GM19238 (cell line): ENCODE results near the gene SLC1A5.

Experiments used
- DNase-seq: peaks from one replicate; pipeline ENCODE4 v3.0.0; 2011; ENCODE audit warnings: low spot score; ENCODE audit not compliant: insufficient read length

Gene SLC1A5

GRCh38 chr19:46745030-46745429 lies 43.4 kb downstream of the SLC1A5 start:
- DNase-seq: no peak

GRCh38 chr19:46744005-46744691 lies 44.2 kb downstream of the SLC1A5 start:
- no peak for DNase-seq

GRCh38 chr19:46742926-46743480 lies 45.4 kb downstream of the SLC1A5 start:
- DNase-seq: no peak

- DNase-seq: no peak
Measured at GRCh38 chr19:46741447-46741846, 46.9 kb downstream of the SLC1A5 start.

GRCh38 chr19:46739290-46739771 lies 49.1 kb downstream of the SLC1A5 start:
- DNase-seq: no peak

- DNase-seq: no peak
Measured at GRCh38 chr19:46737761-46738171, 50.6 kb downstream of the SLC1A5 start.

GRCh38 chr19:46737298-46737654 lies 51.1 kb downstream of the SLC1A5 start:
- DNase-seq: no peak

GRCh38 chr19:46736531-46737297 lies 51.7 kb downstream of the SLC1A5 start:
- DNase-seq: no peak

- no peak for DNase-seq
Measured at GRCh38 chr19:46733690-46734292, 54.6 kb downstream of the SLC1A5 start.

- DNase-seq: no peak
Measured at GRCh38 chr19:46732966-46733689, 55.3 kb downstream of the SLC1A5 start.

- DNase-seq: no peak
Measured at GRCh38 chr19:46732172-46732938, 56.0 kb downstream of the SLC1A5 start.

GRCh38 chr19:46731584-46731983 lies 56.8 kb downstream of the SLC1A5 start:
- no peak for DNase-seq

- DNase-seq: no peak
Measured at GRCh38 chr19:46731007-46731501, 57.3 kb downstream of the SLC1A5 start.

- no peak for DNase-seq
Measured at GRCh38 chr19:46730595-46730994, 57.8 kb downstream of the SLC1A5 start.

- no peak for DNase-seq
Measured at GRCh38 chr19:46730187-46730586, 58.2 kb downstream of the SLC1A5 start.

- DNase-seq: no peak
Measured at GRCh38 chr19:46729696-46730095, 58.7 kb downstream of the SLC1A5 start.

GRCh38 chr19:46728693-46729339 lies 59.6 kb downstream of the SLC1A5 start:
- DNase-seq: peak; percentile 93

GRCh38 chr19:46728208-46728607 lies 60.2 kb downstream of the SLC1A5 start:
- no peak for DNase-seq

GRCh38 chr19:46727757-46728156 lies 60.6 kb downstream of the SLC1A5 start:
- no peak for DNase-seq

- no peak for DNase-seq
Measured at GRCh38 chr19:46726971-46727501, 61.4 kb downstream of the SLC1A5 start.
